HG03103 (cell line): ENCODE measurements around the gene WHAMM.
"Not testable (repeated sequence)": the region's sequence is repeated elsewhere in the genome, so short reads cannot be mapped to it uniquely, and the experiment has no call there.

Source experiments
- ATAC-seq: cut with Tn5 transposase; IDR thresholded peaks from one replicate; pipeline ENCODE4 v1.9.1; 2021; ENCODE audit warnings: low read depth; ENCODE audit not compliant: unreplicated experiment

Gene WHAMM

GRCh38 chr15:82809308-82810060, at the start of gene WHAMM:
TSS of gene WHAMM (plus strand) at chr15:82809628. CDS start at chr15:82809727, 99 bp downstream.
- peak; percentile 73 for ATAC-seq

GRCh38 chr15:82763361-82764116, 45.9 kb upstream of the WHAMM start:
- no peak for ATAC-seq

GRCh38 chr15:82764117-82764490, 45.3 kb upstream of the WHAMM start:
- no peak for ATAC-seq

GRCh38 chr15:82764740-82765139, 44.7 kb upstream of the WHAMM start:
- no peak for ATAC-seq

GRCh38 chr15:82766201-82766600, 43.2 kb upstream of the WHAMM start:
- ATAC-seq = not testable (repeated sequence)

GRCh38 chr15:82767163-82767829, 42.1 kb upstream of the WHAMM start:
- no peak for ATAC-seq

GRCh38 chr15:82768414-82769054, 40.9 kb upstream of the WHAMM start:
- ATAC-seq = no peak

GRCh38 chr15:82771789-82772607, 37.4 kb upstream of the WHAMM start:
- no peak for ATAC-seq

GRCh38 chr15:82774496-82774895, 34.9 kb upstream of the WHAMM start:
- no peak for ATAC-seq

- no peak for ATAC-seq
These were observed 30.7 kb upstream of the WHAMM start for GRCh38 chr15:82778755-82779154.

- no peak for ATAC-seq
These were observed 28.1 kb upstream of the WHAMM start for GRCh38 chr15:82781349-82781748.

- ATAC-seq = no peak
These were observed 20.9 kb upstream of the WHAMM start for GRCh38 chr15:82788496-82788895.

GRCh38 chr15:82789491-82789890, 19.9 kb upstream of the WHAMM start:
- no peak for ATAC-seq

- ATAC-seq = no peak
These were observed 19.1 kb upstream of the WHAMM start for GRCh38 chr15:82790321-82790720.

- ATAC-seq = no peak
These were observed 17.4 kb upstream of the WHAMM start for GRCh38 chr15:82792068-82792467.

- ATAC-seq = no peak
These were observed 15.7 kb upstream of the WHAMM start for GRCh38 chr15:82793737-82794136.

- no peak for ATAC-seq
These were observed 11.3 kb upstream of the WHAMM start for GRCh38 chr15:82798104-82798503.

GRCh38 chr15:82798531-82799166, 10.8 kb upstream of the WHAMM start:
- ATAC-seq = no peak

- no peak for ATAC-seq
These were observed 10.1 kb upstream of the WHAMM start for GRCh38 chr15:82799183-82799841.
